Measurements from ENCODE around the gene NACC2. TPM values are rescaled to one million over a fixed set of nuclear protein-coding genes. Genes with fewer than 3 reads are reported as not detected.

NACC2 gene
- total and polyA plus RNA-seq, 2 donors (not counting 1 experiment from before 2014, with no cell fraction given): 12.3 to 18.2 TPM

GRCh38 chr9:136105398-136106135, 10.5 kb upstream of the NACC2 start:
- TF ChIP-seq EZH2 (IDR thresholded peaks at IDR 0.05; ENCODE audit: low read length, missing control alignments): no peak
- no peak for TF ChIP-seq CTCF (conservative IDR thresholded peaks at IDR 0.05 in 1 of 2, IDR thresholded peaks at IDR 0.05 in 1 of 2; ENCODE audit: low read depth in 1 of 2, low read length in 2 of 2)
- no peak overlapping the region for H3K4me3 ChIP-seq (replicated peaks in 1 of 4; ENCODE audit: control extremely low read depth in 1 of 4, insufficient read depth in 1 of 4, low read depth in 3 of 4, low read length in 4 of 4)
- DNase-seq (ENCODE audit: low read depth in 2 of 2): peak; percentile 24 to 56
- peak overlapping the region; percentile 15 for H3K4me2 ChIP-seq (ENCODE audit: extremely low read depth, insufficient read depth, low read length)
- no peaks in the 10 kb centered on the region for H3K79me2 ChIP-seq (ENCODE audit: control insufficient read depth, insufficient read depth, low read length)
- no peak overlapping the region for H2AFZ ChIP-seq (ENCODE audit: low read length)
- H3K9me3 ChIP-seq (ENCODE audit: control insufficient read depth, insufficient read depth, low read depth, low read length): no peaks in the 10 kb centered on the region
- H3K9ac ChIP-seq (ENCODE audit: insufficient read depth, low read length): no peak overlapping the region
- H3K4me1 ChIP-seq (ENCODE audit: control insufficient read depth, extremely low read depth, insufficient read depth, low read length): peaks cover 18% of the 10 kb centered on the region
- no peaks in the 10 kb centered on the region for H3K36me3 ChIP-seq (ENCODE audit: control insufficient read depth, insufficient read depth, low read length)
- H3K27me3 ChIP-seq (ENCODE audit: control insufficient read depth, insufficient read depth, low read length): no peaks in the 10 kb centered on the region
- no peaks in the 10 kb centered on the region for H4K20me1 ChIP-seq (ENCODE audit: control insufficient read depth, extremely low read depth, insufficient read depth, low read length)
- no peak overlapping the region for H3K27ac ChIP-seq (ENCODE audit: insufficient read depth, low read length)

GRCh38 chr9:136104916-136105315, 9.8 kb upstream of the NACC2 start:
- Histone ChIP-seq H3K36me3 (ENCODE audit: control insufficient read depth, insufficient read depth, low read length) (no peaks in the 10 kb centered on the region), H3K9ac (ENCODE audit: insufficient read depth, low read length) (no peak overlapping the region), H3K9me3 (ENCODE audit: control insufficient read depth, insufficient read depth, low read depth, low read length) (no peaks in the 10 kb centered on the region), H3K4me1 (ENCODE audit: control insufficient read depth, extremely low read depth, insufficient read depth, low read length) (peaks cover 11% of the 10 kb centered on the region), H3K4me3 (replicated peaks in 1 of 4; ENCODE audit: control extremely low read depth in 1 of 4, insufficient read depth in 1 of 4, low read depth in 3 of 4, low read length in 4 of 4) (no peak overlapping the region), H3K4me2 (ENCODE audit: extremely low read depth, insufficient read depth, low read length) (no peak overlapping the region), H4K20me1 (ENCODE audit: control insufficient read depth, extremely low read depth, insufficient read depth, low read length) (no peaks in the 10 kb centered on the region), H2AFZ (ENCODE audit: low read length) (no peak overlapping the region), H3K27me3 (ENCODE audit: control insufficient read depth, insufficient read depth, low read length) (no peaks in the 10 kb centered on the region), H3K79me2 (ENCODE audit: control insufficient read depth, insufficient read depth, low read length) (no peaks in the 10 kb centered on the region), H3K27ac (ENCODE audit: insufficient read depth, low read length) (no peak overlapping the region)
- TF ChIP-seq CTCF (conservative IDR thresholded peaks at IDR 0.05 in 1 of 2, IDR thresholded peaks at IDR 0.05 in 1 of 2; ENCODE audit: low read depth in 1 of 2, low read length in 2 of 2): no peak
- no peak for TF ChIP-seq EZH2 (IDR thresholded peaks at IDR 0.05; ENCODE audit: low read length, missing control alignments)
- DNase-seq (ENCODE audit: low read depth in 2 of 2): no peak

GRCh38 chr9:136104488-136104800, 9.4 kb upstream of the NACC2 start:
- H3K9ac ChIP-seq (ENCODE audit: insufficient read depth, low read length): no peak overlapping the region
- H3K36me3 ChIP-seq (ENCODE audit: control insufficient read depth, insufficient read depth, low read length): no peaks in the 10 kb centered on the region
- no peaks in the 10 kb centered on the region for H3K27me3 ChIP-seq (ENCODE audit: control insufficient read depth, insufficient read depth, low read length)
- H3K4me2 ChIP-seq (ENCODE audit: extremely low read depth, insufficient read depth, low read length): no peak overlapping the region
- no peak overlapping the region for H3K27ac ChIP-seq (ENCODE audit: insufficient read depth, low read length)
- H3K4me3 ChIP-seq (replicated peaks in 1 of 4; ENCODE audit: control extremely low read depth in 1 of 4, insufficient read depth in 1 of 4, low read depth in 3 of 4, low read length in 4 of 4): no peak overlapping the region
- no peaks in the 10 kb centered on the region for H3K79me2 ChIP-seq (ENCODE audit: control insufficient read depth, insufficient read depth, low read length)
- no peaks in the 10 kb centered on the region for H3K9me3 ChIP-seq (ENCODE audit: control insufficient read depth, insufficient read depth, low read depth, low read length)
- peaks cover 10% of the 10 kb centered on the region for H3K4me1 ChIP-seq (ENCODE audit: control insufficient read depth, extremely low read depth, insufficient read depth, low read length)
- no peak for TF ChIP-seq CTCF (conservative IDR thresholded peaks at IDR 0.05 in 1 of 2, IDR thresholded peaks at IDR 0.05 in 1 of 2; ENCODE audit: low read depth in 1 of 2, low read length in 2 of 2)
- TF ChIP-seq EZH2 (IDR thresholded peaks at IDR 0.05; ENCODE audit: low read length, missing control alignments): no peak
- no peak for DNase-seq (ENCODE audit: low read depth in 2 of 2)
- no peak overlapping the region for H2AFZ ChIP-seq (ENCODE audit: low read length)
- H4K20me1 ChIP-seq (ENCODE audit: control insufficient read depth, extremely low read depth, insufficient read depth, low read length): no peaks in the 10 kb centered on the region

All from fibroblast of lung (primary cell).